NCI-H1436 (cell line): Measurements from ENCODE around the gene MYO9B.
"Not testable (repeated sequence)": the region's sequence is repeated elsewhere in the genome, so short reads cannot be mapped to it uniquely, and the experiment has no call there.

ENCODE experiments used
- DNase-seq: peaks from one replicate; lab custom pipeline; 2025; lab: John Stamatoyannopoulos, UW

The MYO9B gene

GRCh38 chr19:17116996-17117702, 41.6 kb downstream of the MYO9B start:
- no peak for DNase-seq

GRCh38 chr19:17118957-17119356, 43.4 kb downstream of the MYO9B start:
- no peak for DNase-seq

DNA sequence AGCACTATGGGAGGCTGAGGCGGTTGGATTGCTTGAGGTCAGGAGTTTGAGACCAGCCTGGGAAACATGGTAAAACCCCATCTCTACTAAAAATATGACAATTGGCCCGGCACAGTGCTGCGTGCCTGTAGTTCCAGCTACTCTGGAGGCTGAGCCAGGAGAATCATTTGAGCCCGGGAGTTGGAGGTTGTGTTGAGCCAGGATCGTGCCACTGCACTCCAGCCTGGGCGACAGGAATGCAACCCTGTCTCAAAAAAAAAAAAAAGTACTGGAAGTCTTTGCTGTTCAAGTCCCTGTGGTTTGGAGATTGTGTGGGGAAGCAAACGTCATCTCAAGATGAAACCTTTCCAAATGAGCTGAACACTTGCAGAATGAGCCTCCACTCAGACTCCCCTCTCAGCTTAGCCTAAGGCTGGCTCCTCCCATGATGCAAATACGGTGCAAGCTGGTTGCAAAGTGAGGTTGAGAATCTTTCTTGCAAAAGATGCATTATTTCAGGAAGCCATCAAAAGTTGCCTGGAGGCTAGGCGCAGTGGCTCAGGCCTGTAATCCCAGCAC, 46.2 kb downstream of the MYO9B start:
- DNase-seq: no peak

DNA sequence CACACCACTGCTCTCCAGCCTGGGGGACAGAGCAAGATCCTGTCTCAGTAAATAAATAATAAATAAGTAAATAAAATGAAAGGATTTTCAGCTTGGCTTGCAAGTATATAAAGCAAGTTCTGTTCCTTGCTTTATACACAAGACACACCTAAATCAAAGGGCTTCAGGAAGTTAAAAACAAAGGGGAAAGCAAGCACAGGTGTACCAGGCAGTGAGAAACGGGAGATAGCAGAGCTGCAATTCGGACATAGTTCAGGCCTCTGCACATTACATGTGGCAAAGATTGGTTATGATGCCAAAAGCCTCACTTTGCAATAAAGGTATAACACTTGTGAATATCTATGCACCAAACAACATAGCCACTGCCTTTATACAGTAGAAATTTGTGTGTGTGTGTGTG, 47.5 kb downstream of the MYO9B start:
- DNase-seq: no peak

DNA sequence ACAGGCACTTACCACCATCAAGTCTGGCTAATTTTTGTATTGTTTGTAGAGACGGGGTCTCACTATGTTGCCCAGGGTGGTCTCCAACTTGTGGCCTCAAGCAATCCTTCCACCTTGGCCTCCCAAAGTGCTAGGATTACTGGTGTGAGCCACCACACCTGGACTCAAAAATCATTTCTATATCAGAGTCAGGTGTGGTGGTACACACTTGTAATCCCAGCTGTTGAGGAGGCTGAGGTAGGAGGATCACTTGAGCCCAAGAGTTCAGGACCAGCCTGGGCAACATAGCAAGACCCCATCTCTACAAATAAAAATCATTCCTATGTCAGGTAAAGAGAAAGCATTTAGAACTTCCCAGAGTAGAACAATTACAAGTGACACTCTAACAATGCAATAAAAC, 48.4 kb downstream of the MYO9B start:
- no peak for DNase-seq

DNA sequence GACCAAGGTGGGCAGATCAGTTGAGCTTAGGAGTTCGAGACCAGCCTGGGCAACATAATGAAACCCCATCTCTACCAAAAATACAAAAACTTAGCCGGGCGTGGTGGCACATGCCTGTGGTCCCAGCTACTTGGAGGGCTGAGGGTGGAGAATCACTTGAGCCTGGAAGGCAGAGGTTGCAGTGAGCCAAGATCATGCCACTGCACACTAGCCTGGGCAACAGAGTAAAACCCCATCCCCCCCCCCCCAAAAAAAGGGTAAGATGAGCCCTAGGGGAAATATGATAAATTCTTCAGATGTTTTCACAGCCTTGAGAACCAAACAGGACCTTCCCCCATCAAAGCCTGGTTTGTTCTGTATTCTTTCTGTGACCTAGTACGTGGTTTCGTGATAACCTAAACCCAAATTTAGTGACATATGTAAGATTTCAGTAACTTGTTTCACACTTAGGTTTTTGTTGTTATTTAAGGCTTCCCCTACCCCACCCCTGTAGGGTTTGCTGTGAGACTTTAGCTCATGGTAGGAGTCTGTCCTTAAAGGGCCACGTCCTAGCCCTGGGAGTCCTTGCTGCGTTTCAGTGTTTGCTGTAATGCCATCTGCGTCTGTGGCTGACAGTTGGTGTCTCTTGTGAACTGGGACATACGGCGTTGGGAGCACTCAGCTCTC, 49.6 kb downstream of the MYO9B start:
- DNase-seq: no peak

DNA sequence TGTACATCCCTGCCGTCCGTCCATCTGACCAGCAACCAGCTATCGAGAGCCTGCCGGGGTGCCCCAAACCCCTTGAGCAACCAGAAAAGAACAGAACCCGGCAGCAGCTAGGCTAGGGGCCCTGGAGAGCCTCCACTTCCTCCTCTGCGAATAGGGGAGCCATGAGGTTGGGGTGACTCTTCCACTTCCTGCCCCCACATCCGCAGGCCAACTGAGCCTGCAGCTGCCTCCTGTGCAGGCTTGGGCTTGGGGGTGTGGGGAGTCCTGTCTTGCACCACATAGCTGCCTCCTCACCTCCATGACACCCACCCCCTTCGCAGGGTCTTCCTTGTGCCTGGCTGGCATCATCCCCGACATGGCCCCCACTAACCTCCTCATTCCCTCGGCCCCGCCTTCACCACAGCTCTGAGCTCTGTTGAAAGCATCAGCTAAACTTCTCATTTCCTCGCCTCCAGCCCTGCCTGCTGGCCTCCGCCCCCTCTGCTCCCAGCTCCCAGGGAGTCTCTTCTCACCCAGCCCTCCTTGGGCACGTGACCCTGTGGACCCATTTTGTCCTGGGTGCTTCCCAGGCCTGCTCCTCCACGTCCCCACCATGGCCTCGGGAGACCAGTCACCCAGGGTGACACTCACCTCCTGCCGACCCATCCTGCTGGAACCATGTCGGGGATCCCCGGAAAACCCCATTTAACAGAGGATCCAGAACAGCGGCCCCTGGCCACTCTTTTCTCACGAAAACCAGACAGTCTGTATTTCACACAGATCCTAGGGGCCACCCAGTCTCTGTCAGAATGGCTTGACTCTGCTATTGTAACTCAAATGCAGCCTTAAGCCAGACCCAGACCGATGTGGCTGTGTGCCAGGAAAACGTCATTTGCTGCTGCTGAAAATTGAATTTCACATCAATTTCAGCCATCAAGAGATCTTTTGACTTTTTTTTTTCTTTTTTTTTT, 50.4 kb downstream of the MYO9B start:
- no peak for DNase-seq

DNA sequence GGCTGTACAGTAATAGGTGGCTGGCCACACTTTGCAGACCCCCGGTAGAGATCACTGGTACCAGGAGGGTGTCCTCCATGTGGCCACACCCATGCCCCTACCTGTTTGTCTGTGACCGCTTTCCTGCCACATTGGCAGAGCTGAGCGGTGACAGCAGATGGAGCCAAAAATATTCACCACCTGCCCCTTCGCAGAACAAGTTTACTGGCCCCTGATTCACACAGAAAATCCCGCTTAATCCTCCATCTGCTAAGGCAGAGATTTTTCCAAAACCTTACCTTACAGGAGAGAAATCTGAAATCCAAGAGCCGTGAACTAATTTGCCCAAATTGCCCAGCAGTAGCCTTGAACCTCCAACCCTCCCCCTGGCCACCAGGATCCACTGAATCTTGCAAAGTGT, 52.1 kb downstream of the MYO9B start:
- DNase-seq: no peak

DNA sequence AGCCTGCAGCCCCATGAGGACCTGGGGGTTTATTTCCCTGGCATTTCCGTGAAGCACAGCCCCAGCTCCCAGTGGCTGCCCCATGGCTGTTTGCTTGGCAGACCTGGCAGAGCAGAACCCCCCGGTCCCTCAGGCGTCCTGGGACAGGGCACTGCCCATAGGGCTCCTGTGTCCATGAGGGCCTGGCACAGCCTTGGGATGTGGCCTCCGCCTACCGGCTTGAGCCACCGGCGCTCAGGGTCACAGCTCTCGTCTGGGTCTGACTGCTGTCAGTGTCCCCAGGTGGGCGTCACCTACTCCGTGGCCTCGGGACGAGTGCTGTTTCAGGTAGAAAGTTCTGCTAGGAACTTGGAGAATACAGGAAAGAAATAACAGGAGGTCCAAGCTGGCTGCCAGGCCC, 52.8 kb downstream of the MYO9B start:
- no peak for DNase-seq

- no peak for DNase-seq
Measured at GRCh38 chr19:17128820-17129219, 53.2 kb downstream of the MYO9B start.

GRCh38 chr19:17129377-17129776, 53.8 kb downstream of the MYO9B start:
- DNase-seq: no peak

DNA sequence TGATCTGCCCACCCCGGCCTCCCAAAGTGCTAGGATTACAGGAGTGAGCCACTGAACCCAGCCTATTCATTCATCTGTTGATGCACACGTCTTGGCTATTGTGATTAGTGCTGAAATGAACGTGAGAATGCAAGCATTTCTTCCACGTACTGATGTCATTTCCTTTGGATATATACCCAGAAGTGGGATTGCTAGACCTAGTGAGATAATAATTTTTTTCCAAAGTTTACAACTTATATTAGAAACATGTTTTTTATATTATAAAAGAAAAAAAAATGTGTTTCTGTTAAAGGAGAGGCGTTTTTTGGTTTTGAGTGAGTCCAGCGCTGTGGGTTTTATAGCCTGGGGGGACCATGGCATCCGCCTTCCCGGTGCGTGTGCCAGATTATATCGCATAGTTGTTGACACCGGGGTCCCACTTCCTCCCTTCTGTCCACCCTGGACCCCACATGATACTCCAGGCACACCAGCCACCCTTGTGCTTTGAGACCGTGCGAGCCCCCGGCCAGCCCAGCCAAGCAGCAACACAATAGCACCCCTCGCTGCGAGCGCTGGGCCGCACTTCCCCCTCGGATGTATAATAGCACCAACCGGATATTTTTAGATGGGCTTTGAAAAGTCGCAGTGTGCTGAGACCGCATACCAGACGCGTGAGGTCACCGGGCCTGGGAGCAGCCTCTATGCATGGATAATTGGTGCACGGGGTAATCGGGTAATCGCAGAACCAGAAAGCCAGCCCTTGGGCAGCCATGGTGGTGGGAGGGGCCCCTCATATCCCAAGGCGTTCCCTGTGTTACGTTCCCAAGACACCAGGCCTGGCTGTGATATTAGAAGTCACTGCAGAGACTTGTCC, 59.6 kb downstream of the MYO9B start:
- peak; percentile 54 for DNase-seq

GRCh38 chr19:17136021-17136420, 60.4 kb downstream of the MYO9B start:
- DNase-seq: no peak

DNA sequence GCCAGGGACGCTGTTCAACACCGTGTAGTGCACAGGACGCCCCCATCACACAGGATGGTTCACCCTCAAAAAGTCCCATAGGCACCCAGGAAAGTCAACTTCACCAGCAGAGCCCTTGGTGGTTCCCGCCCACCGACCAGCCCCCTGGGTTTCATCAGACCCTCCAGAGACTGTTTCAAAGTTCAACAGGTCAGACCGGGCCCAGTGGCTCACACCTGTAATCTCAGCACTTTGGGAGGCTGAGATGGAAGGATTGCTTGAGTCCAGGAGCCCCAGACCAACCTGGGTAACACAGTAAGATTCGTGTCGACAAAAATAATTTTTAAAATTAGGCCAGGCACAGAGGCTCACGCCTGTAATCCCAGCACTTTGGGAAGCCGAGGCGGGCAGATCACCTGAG, 61.0 kb downstream of the MYO9B start:
- no peak for DNase-seq

DNA sequence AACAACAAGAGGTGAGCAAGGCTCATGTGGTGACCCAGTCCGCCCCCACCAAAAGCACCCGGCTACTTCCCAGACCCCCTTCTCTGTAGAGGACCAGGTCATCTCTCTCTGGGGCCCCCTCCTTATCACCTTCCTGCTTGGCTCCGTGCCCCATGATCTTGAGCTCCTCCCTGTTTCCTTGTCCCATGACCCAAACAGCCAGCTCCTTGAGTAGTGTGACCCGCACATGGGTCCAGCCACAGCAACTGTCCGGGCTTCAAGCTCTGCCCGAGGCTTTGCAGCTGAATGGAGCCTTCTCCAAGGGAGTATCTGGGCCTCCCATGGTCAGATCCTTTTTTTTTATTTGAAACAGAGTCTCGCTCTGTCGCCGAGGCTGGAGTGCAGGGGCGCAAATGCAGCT, 61.8 kb downstream of the MYO9B start:
- no peak for DNase-seq

DNA sequence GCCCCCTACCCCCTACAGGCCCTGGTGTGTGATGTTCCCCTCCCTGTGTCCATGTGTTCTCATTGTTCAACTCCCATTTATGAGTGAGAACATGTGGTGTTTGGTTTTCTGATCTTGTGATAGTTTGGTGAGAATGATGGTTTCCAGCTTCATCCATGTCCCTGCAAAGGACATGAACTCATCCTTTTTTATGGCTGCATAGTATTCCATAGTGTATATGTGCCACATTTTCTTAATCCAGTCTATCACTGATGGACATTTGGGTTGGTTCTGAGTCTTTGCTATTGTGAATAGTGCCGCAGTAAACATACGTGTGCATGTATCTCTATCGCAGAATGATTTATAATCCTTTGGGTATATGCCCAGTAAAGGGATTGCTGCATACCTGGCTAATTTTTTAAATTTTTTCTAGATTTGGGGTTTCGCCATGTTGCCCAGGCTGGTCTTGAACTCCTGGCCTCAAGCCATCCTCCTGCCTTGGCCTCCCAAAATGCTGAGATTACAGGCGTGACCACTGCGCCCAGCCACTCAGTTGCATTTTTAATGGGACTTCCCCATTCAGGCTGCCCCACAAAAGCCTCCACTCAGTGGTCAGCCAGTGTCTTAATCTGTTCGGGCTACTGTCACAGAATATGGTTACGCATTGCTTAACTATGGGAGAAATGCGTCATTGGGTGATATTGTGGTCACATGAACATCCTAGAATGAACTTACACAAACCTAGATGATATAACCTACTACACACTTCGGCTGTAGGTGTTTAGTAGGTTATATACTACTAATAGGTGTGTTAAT, 62.7 kb downstream of the MYO9B start:
- DNase-seq: not testable (repeated sequence)

- DNase-seq: no peak
Measured at GRCh38 chr19:17138937-17139598, 63.5 kb downstream of the MYO9B start.

DNA sequence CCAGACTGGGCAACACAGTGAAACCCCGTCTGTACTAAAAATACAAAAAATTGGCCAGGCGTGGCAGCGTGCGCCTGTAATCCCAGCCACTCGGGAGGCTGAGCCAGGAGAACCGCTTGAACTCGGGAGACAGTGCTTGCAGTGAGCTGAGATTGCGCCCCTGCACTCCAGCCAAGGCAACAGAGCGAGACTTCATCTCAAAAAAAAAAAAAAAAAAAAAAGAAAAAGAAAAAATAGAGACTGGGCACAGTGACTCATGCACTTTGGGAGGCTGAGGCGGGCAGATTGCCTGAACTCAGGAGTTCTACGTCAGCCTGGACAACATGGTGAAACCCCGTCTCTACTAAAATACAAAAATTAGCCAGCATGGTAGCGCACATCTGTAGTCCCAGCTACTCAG, 69.2 kb downstream of the MYO9B start:
- not testable (repeated sequence) for DNase-seq

- no peak for DNase-seq
Measured at GRCh38 chr19:17145546-17146497, 70.2 kb downstream of the MYO9B start.
